ENCODE measurements around the gene C1orf53. TPM values are rescaled to one million over a fixed set of nuclear protein-coding genes. Genes with fewer than 3 reads are reported as not detected.

Gene C1orf53
- total RNA-seq, 1 experiment from 2014 or later, result 1.4 TPM

GRCh38 chr1:197951089-197951488, 48.7 kb downstream of the C1orf53 start:
- Histone ChIP-seq H3K56ac (ENCODE audit: insufficient read length, low read depth, low read length) (no peak overlapping the region), H4K20me1 (ENCODE audit: control insufficient read depth, insufficient read depth, insufficient read length) (no peaks in the 10 kb centered on the region), H3K27ac (ENCODE audit: insufficient read length, low read depth, low read length) (no peak overlapping the region), H2AK5ac (ENCODE audit: insufficient read length, low read length) (no peak overlapping the region), H3K23me2 (ENCODE audit: insufficient read length, low read depth, low read length, poor library complexity, severe bottlenecking) (no peaks in the 10 kb centered on the region), H4K5ac (ENCODE audit: insufficient read length, low read depth, low read length) (no peak overlapping the region), H4K8ac (replicated peaks; ENCODE audit: insufficient read length, low read depth, low read length) (no peak overlapping the region), H2BK12ac (ENCODE audit: insufficient read length, low read depth, low read length) (no peak overlapping the region), H3K23ac (ENCODE audit: insufficient read length, low read depth, low read length) (no peak overlapping the region), H3K9me3 (ENCODE audit: control insufficient read depth, low read depth, low read length) (no peaks in the 10 kb centered on the region), H3K4ac (ENCODE audit: low read depth, low read length) (no peak overlapping the region), H3K79me1 (ENCODE audit: insufficient read depth, low read depth, low read length, poor library complexity, severe bottlenecking) (no peaks in the 10 kb centered on the region), H3T11ph (ENCODE audit: low read length) (no peak overlapping the region), H3K9ac (ENCODE audit: extremely low read depth, insufficient read length, low read length) (no peak overlapping the region), H2BK15ac (ENCODE audit: low read depth, low read length) (no peak overlapping the region), H3K27me3 (ENCODE audit: insufficient read depth, low read length) (no peaks in the 10 kb centered on the region), H3K4me2 (ENCODE audit: insufficient read depth, insufficient read length, low read length) (no peak overlapping the region), H2AFZ (ENCODE audit: low read length) (no peak overlapping the region), H3K79me2 (ENCODE audit: insufficient read depth, low read length) (no peaks in the 10 kb centered on the region), H4K91ac (ENCODE audit: insufficient read length, low read depth, low read length) (no peak overlapping the region), H2BK20ac (ENCODE audit: low read depth, low read length, poor library complexity, severe bottlenecking) (no peak overlapping the region), H2BK5ac (ENCODE audit: insufficient read length, low read length) (no peak overlapping the region), H2BK120ac (ENCODE audit: low read depth, low read length, poor library complexity, severe bottlenecking) (no peak overlapping the region), H3K4me1 (ENCODE audit: insufficient read depth, low read length) (no peaks in the 10 kb centered on the region), H3K18ac (ENCODE audit: insufficient read length, low read depth, low read length) (no peak overlapping the region), H3K14ac (ENCODE audit: insufficient read depth, low read length) (no peak overlapping the region)
- Mint-ChIP-seq H3K27me3 (ENCODE audit: low read depth) (no peaks in the 10 kb centered on the region), H3K36me3 (ENCODE audit: insufficient read depth in 1 of 3, low read depth in 3 of 3) (no peaks in the 10 kb centered on the region), H3K9me3 (no peaks in the 10 kb centered on the region), H3K4me1 (peaks cover 8% of the 10 kb centered on the region in 2 experiments), H3K27ac (peak overlapping the region in 1 of 3 experiments; percentile 57; a peak in 1 of 7 replicates), H3K4me3 (no peak overlapping the region)
- DNase-seq, result no peak
- TF ChIP-seq CTCF (conservative IDR thresholded peaks at IDR 0.05), result no peak
